Measurements from ENCODE around the gene HOXC9.

The HOXC9 gene

GRCh38 chr12:53963434-53964314 lies 36.3 kb upstream of the HOXC9 start:
- DNase-seq = no peak

GRCh38 chr12:53964315-53964713 lies 35.6 kb upstream of the HOXC9 start:
- no peak for DNase-seq

- no peak for DNase-seq
Observed at GRCh38 chr12:53965281-53966084, 34.5 kb upstream of the HOXC9 start.

GRCh38 chr12:53966085-53966384 lies 33.9 kb upstream of the HOXC9 start:
- no peak for DNase-seq

- no peak for DNase-seq
Observed at GRCh38 chr12:53966385-53967133, 33.4 kb upstream of the HOXC9 start.

GRCh38 chr12:53967421-53967925 lies 32.5 kb upstream of the HOXC9 start:
- no peak for DNase-seq

GRCh38 chr12:53968214-53969127 lies 31.5 kb upstream of the HOXC9 start:
- no peak for DNase-seq

- DNase-seq = no peak
Observed at GRCh38 chr12:53969588-53970259, 30.2 kb upstream of the HOXC9 start.

- no peak for DNase-seq
Observed at GRCh38 chr12:53970451-53970850, 29.5 kb upstream of the HOXC9 start.

GRCh38 chr12:53971129-53971528 lies 28.8 kb upstream of the HOXC9 start:
- DNase-seq = no peak

- DNase-seq = no peak
Observed at GRCh38 chr12:53971686-53972085, 28.3 kb upstream of the HOXC9 start.

- no peak for DNase-seq
Observed at GRCh38 chr12:53972152-53972702, 27.7 kb upstream of the HOXC9 start.

- DNase-seq = no peak
Observed at GRCh38 chr12:53972722-53973235, 27.2 kb upstream of the HOXC9 start, which contains the start of gene HOXC11. Gene HOXC11, plus strand, starts transcription at chr12:53973126. Its CDS starts 116 bp downstream, at chr12:53973242.

- DNase-seq = peak; percentile 21
Observed at GRCh38 chr12:53973236-53974042, 26.5 kb upstream of the HOXC9 start.

GRCh38 chr12:53974084-53975063 lies 25.6 kb upstream of the HOXC9 start, which contains the start of gene HOTAIR:
Gene HOTAIR, minus strand, starts transcription at chr12:53974954.
- peak; percentile 59 for DNase-seq

GRCh38 chr12:53975064-53975471 lies 24.9 kb upstream of the HOXC9 start:
- no peak for DNase-seq

- DNase-seq = no peak
Observed at GRCh38 chr12:53975479-53976152, 24.3 kb upstream of the HOXC9 start.

Data from NCI-H774 (cell line).